ENCODE results near the gene PPP1R1C.
"Not testable (repeated sequence)": the region's sequence is repeated elsewhere in the genome, so short reads cannot be mapped to it uniquely, and the experiment has no call there.

Gene PPP1R1C

DNA sequence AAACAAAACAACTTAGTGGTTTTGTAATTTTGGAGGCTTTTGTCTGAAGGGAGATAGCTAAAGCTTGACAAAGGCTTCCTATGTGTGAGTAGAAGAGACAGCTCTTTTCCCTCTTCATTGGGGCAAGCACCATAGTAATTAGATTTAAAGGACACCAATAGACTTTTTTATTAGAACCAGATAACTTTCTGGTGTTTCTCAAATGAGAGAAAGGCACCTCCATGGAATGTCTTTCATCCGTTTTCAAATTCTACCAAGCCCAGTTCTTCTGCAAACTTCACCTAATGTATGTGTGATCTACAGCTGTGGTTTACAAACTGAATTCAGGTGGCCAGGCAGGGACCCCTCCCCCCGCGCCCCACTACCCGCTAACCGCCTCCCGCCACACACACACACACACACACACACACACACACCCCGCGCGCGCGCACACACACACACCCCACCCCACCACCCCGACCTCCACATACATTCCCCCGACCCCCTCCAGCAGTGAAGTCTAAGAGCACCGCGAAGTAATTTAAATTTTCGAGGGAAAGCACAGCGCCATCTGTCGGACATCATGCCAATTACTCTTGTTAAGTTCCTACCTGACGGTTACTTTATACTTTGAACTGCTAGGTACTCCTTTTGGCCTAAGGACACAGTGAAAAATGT, 31.6 kb upstream of the PPP1R1C start:
- Histone ChIP-seq H3K27ac (ENCODE audit: low read depth, low read length) (no peak overlapping the region), H3K4me1 (ENCODE audit: insufficient read depth, low read length) (peaks cover 4% of the 10 kb centered on the region; the same call in 1 of the 2 replicates)

DNA sequence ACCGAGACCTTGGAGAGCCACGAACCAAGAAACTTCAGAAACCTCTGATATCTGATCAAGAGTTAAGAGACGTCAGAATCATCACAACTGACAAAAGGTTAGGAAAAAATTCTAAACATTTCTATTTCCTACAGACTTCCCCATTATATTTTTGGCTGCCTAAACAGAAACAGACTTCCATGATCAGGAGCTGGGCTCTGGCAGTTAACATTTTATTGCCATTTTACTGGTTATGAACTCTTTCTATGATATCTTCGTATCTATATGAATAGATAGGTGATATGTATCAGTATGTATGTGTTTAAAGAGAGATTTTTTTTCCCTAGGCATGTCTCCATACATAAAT, 31.1 kb upstream of the PPP1R1C start:
- H3K27me3 ChIP-seq (ENCODE audit: insufficient read depth, low read length), result no peaks in the 10 kb centered on the region
- no peaks in the 10 kb centered on the region for H3K36me3 ChIP-seq (ENCODE audit: insufficient read depth, low read length)
- no peak overlapping the region for H3K9ac ChIP-seq (ENCODE audit: low read depth, low read length)
- no peak overlapping the region for H3K27ac ChIP-seq (ENCODE audit: low read depth, low read length)
- WGBS, result 13% methylated on average over 3 of the region's 4 CpGs
- H3K9me3 ChIP-seq (ENCODE audit: insufficient read depth, low read depth, low read length), result no peaks in the 10 kb centered on the region
- H3K4me3 ChIP-seq (ENCODE audit: low read length), result peak overlapping the region; percentile 54
- H3K4me1 ChIP-seq (ENCODE audit: insufficient read depth, low read length), result peaks cover 4% of the 10 kb centered on the region; the same call in 1 of the 2 replicates

More for the DNA sequence above, 31.6 kb upstream of the PPP1R1C start:
- H3K9ac ChIP-seq (ENCODE audit: low read depth, low read length), result no peak overlapping the region
- no peaks in the 10 kb centered on the region for H3K9me3 ChIP-seq (ENCODE audit: insufficient read depth, low read depth, low read length)
- no peaks in the 10 kb centered on the region for H3K27me3 ChIP-seq (ENCODE audit: insufficient read depth, low read length)
- peak overlapping the region; percentile 54 for H3K4me3 ChIP-seq (ENCODE audit: low read length)
- WGBS, result under 1% methylated on average over 17 of the region's 19 CpGs
- H3K36me3 ChIP-seq (ENCODE audit: insufficient read depth, low read length), result no peaks in the 10 kb centered on the region

DNA sequence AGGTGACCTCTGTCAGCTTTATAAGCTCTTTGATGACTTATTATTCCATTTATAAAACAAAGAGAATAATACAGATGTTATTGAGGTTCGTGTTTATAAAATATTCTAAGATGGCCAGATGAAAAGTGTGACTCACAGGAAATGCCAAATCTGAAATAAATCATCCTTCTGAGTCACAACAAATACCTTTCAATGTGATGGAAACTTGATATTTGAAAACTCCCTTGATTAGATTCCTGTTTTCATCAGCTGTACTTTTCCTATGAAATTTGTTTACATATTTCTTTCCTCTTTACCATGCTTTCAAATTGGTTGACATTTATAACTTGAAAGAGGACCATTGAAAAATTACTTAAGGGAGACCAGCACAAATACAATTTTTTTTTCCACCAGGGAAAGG, 30.6 kb upstream of the PPP1R1C start:
- Histone ChIP-seq H3K27me3 (ENCODE audit: insufficient read depth, low read length) (no peaks in the 10 kb centered on the region), H3K27ac (ENCODE audit: low read depth, low read length) (no peak overlapping the region), H3K36me3 (ENCODE audit: insufficient read depth, low read length) (no peaks in the 10 kb centered on the region), H3K9me3 (ENCODE audit: insufficient read depth, low read depth, low read length) (no peaks in the 10 kb centered on the region), H3K4me3 (ENCODE audit: low read length) (no peak overlapping the region), H3K9ac (ENCODE audit: low read depth, low read length) (no peak overlapping the region), H3K4me1 (ENCODE audit: insufficient read depth, low read length) (peaks cover 4% of the 10 kb centered on the region; the same call in 1 of the 2 replicates)
- no CpG with 5 or more reads among the region's 1 CpG for WGBS

DNA sequence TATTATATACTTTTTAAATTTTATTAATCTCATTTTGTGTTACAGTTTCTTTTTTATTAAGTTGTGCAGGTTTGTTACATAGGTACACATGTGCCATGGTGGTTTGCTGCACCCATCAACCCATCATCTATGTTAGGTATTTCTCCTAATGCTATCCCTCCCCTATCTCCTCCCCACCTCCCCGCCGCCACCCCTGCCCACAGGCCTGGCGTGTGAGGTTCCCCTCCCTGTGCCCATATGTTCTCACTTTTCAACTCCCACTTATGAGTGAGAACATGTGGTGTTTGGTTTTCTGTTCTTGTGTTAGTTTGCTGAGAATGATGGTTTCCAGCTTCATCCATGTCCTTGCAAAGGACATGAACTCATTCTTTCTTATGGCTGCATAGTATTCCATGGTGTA, 29.8 kb upstream of the PPP1R1C start:
- H3K9ac ChIP-seq (ENCODE audit: low read depth, low read length); H3K36me3 ChIP-seq (ENCODE audit: insufficient read depth, low read length); H3K27ac ChIP-seq (ENCODE audit: low read depth, low read length); H3K4me3 ChIP-seq (ENCODE audit: low read length); H3K4me1 ChIP-seq (ENCODE audit: insufficient read depth, low read length); H3K9me3 ChIP-seq (ENCODE audit: insufficient read depth, low read depth, low read length); H3K27me3 ChIP-seq (ENCODE audit: insufficient read depth, low read length): not testable (repeated sequence)
- WGBS, result 85% methylated on average over 3 of the region's 3 CpGs

DNA sequence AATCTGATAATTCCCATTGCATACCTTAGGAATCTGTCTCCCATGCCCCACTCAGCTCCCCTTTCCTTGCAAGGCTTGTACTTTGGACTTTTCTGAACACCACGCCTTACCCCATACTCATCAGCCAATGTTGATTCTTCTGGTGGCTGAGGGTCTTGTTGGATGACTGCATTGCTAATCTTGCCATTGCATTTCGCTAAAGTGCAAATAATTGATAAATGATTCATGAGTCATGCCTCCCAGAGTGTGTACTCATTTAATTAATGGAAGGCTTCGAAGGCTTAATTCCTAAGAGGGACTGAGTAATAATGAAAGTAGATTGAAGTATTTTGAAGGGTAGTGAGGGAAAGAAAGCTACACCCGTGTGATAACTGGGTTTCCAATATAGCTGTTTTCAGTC, 28.0 kb upstream of the PPP1R1C start:
- H3K36me3 ChIP-seq (ENCODE audit: insufficient read depth, low read length), result no peaks in the 10 kb centered on the region
- 88% methylated on average over 4 of the region's 4 CpGs for WGBS
- H3K4me3 ChIP-seq (ENCODE audit: low read length), result no peak overlapping the region
- H3K27ac ChIP-seq (ENCODE audit: low read depth, low read length), result no peak overlapping the region
- H3K9me3 ChIP-seq (ENCODE audit: insufficient read depth, low read depth, low read length), result no peaks in the 10 kb centered on the region
- no peaks in the 10 kb centered on the region for H3K27me3 ChIP-seq (ENCODE audit: insufficient read depth, low read length)
- H3K9ac ChIP-seq (ENCODE audit: low read depth, low read length), result no peak overlapping the region
- peaks cover 4% of the 10 kb centered on the region; the same call in 1 of the 2 replicates for H3K4me1 ChIP-seq (ENCODE audit: insufficient read depth, low read length)

DNA sequence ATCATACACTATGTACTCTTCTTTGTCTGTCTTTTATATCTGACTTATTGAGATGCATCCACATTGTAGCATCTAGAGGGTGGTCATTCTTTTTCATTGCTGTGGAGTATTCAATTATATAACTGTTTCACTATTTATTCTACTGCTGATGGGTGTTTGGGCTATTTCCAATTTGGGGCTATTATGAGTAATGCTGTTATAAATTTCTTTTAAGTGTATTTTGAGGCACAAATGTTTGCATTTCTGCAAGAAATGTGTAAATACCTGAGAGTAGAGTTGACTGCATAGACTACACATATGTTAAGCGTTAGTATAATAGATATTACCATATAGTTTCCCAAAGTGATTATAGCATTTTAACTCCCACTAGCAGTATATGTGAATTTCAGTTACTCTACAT, 26.9 kb upstream of the PPP1R1C start:
- H3K9me3 ChIP-seq (ENCODE audit: insufficient read depth, low read depth, low read length), result no peaks in the 10 kb centered on the region
- H3K4me3 ChIP-seq (ENCODE audit: low read length), result no peak overlapping the region
- H3K27ac ChIP-seq (ENCODE audit: low read depth, low read length), result no peak overlapping the region
- H3K27me3 ChIP-seq (ENCODE audit: insufficient read depth, low read length), result no peaks in the 10 kb centered on the region
- no CpG with 5 or more reads among the region's 1 CpG for WGBS
- peaks cover 3% of the 10 kb centered on the region; the same call in 1 of the 2 replicates for H3K4me1 ChIP-seq (ENCODE audit: insufficient read depth, low read length)
- H3K36me3 ChIP-seq (ENCODE audit: insufficient read depth, low read length), result no peaks in the 10 kb centered on the region
- no peak overlapping the region for H3K9ac ChIP-seq (ENCODE audit: low read depth, low read length)

DNA sequence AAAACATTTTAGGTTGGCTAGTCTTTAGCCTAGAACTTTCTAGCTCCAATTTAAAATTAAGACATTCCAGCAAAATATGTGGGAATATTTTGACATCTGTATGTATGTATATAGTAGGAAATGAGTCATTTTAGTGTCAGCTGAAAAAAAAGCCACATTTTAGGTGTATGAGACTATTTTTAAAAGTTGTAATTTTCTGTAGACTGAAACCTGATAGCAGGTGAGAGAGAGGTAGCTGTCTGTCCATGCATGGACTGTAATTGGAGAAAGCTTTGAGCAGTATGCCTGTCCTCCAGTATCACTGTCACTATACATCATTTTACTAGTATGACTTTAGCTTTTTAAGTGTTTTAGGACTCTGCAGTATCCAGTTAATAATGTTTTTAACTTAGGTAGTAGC, 26.1 kb upstream of the PPP1R1C start:
- no peaks in the 10 kb centered on the region for H3K4me1 ChIP-seq (ENCODE audit: insufficient read depth, low read length)
- no peaks in the 10 kb centered on the region for H3K27me3 ChIP-seq (ENCODE audit: insufficient read depth, low read length)
- no peaks in the 10 kb centered on the region for H3K9me3 ChIP-seq (ENCODE audit: insufficient read depth, low read depth, low read length)
- H3K36me3 ChIP-seq (ENCODE audit: insufficient read depth, low read length), result no peaks in the 10 kb centered on the region
- no peak overlapping the region for H3K9ac ChIP-seq (ENCODE audit: low read depth, low read length)
- no peak overlapping the region for H3K27ac ChIP-seq (ENCODE audit: low read depth, low read length)
- no peak overlapping the region for H3K4me3 ChIP-seq (ENCODE audit: low read length)

DNA sequence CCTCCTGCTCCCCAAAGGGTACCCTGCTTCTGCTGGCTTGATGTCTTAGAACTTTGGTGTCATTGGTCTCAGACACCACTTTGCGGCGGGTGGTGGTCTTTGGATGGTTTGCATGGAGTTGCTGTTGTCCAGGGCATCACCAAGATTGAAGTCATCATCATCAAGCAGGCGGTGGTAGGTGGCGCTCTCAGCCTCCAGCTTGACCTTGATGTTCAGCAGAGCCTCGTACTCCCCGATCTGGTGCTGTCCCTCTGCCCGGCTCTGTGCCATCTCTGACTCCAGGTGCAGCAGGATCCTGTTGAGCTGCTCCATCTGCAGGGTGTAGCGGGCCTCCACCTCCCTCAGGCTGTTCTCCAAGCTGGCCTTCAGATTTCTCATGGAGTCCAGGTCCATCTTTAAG, 24.5 kb upstream of the PPP1R1C start:
- not testable (repeated sequence) for H3K27ac ChIP-seq (ENCODE audit: low read depth, low read length); H3K27me3 ChIP-seq (ENCODE audit: insufficient read depth, low read length); H3K36me3 ChIP-seq (ENCODE audit: insufficient read depth, low read length); H3K9me3 ChIP-seq (ENCODE audit: insufficient read depth, low read depth, low read length); H3K4me1 ChIP-seq (ENCODE audit: insufficient read depth, low read length); H3K9ac ChIP-seq (ENCODE audit: low read depth, low read length); H3K4me3 ChIP-seq (ENCODE audit: low read length)
- WGBS, result 94% methylated on average over 8 of the region's 8 CpGs

DNA sequence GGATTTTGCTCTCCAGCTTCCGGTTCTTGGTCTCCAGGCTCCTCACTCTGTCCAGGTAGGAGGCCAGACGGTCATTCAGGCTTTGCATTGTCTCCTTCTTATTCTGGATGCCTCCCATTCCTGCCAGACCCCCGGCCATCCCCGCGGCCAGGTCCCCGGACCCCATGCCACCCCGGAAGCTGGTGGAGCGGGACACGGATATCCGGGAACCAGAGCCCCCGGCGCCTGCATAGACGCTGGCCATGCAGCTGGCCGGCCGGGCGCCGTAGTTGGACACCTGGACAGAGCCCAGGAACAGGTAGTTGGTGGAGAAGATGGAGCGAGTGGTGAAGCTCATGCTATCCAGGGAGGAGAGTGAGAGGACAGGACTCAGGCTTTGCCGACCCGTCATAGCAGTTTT, 23.5 kb upstream of the PPP1R1C start:
- no peak overlapping the region for H3K9ac ChIP-seq (ENCODE audit: low read depth, low read length)
- no peaks in the 10 kb centered on the region for H3K9me3 ChIP-seq (ENCODE audit: insufficient read depth, low read depth, low read length)
- no peaks in the 10 kb centered on the region for H3K4me1 ChIP-seq (ENCODE audit: insufficient read depth, low read length)
- H3K27ac ChIP-seq (ENCODE audit: low read depth, low read length), result no peak overlapping the region
- no peak overlapping the region for H3K4me3 ChIP-seq (ENCODE audit: low read length)
- no peaks in the 10 kb centered on the region for H3K36me3 ChIP-seq (ENCODE audit: insufficient read depth, low read length)
- no peaks in the 10 kb centered on the region for H3K27me3 ChIP-seq (ENCODE audit: insufficient read depth, low read length)
- WGBS, result 96% methylated on average over 20 of the region's 20 CpGs

DNA sequence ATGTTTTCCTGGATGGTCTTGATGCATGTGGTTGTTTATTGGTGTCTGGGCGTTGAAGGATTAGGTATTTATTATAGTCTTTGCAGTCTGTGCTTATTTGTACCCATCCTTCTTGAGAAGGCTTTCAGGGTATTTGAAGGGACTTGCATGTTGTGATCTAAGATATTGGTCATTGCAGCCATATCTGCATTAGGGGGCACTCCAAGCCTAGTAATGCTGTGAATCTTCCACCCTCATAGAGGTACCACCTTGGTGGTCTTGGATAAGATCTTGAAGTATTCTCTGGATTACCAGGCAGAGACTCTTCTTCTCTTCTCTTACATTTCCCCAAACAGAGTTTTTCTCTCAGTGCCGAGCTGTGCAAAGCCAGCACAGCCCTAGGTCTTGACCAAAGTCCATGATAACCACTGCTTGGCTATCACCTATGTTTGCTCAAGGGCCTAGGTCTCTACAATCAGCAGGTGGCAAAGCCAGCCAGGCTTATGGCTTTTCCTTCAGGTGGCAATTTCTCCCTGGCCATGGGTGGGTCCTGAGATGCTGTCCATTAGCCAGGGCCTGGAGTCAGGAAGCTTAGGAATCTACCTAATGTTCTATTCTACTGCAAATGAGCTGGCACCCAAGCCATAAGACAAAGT, 15.4 kb upstream of the PPP1R1C start:
- Histone ChIP-seq H3K4me3 (ENCODE audit: low read length) (no peak overlapping the region), H3K9ac (ENCODE audit: low read depth, low read length) (no peak overlapping the region)
- 81% methylated on average over 2 of the region's 2 CpGs for WGBS

DNA sequence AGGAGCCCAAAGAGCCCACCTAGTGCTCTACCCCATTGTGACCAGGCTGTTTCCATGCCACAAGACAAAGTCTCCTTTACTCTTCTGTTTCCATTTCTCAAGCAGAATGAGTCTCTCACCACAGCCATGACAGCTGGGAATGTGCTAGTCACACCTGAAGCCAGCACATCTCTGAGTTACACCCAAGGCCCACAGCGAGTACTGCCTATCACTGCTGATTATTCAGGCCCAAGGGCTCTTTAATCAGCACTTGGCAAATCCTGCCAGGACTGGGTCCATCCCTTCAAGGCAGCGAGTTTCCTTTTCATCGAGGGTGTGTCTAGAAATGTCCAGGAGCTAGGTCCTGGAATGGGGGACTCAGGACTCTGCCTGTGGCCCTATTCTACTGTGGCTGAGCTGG, 14.6 kb upstream of the PPP1R1C start:
- no peak overlapping the region for H3K27ac ChIP-seq (ENCODE audit: low read depth, low read length)
- H3K9ac ChIP-seq (ENCODE audit: low read depth, low read length), result no peak overlapping the region
- no peaks in the 10 kb centered on the region for H3K36me3 ChIP-seq (ENCODE audit: insufficient read depth, low read length)
- no peak overlapping the region for H3K4me3 ChIP-seq (ENCODE audit: low read length)
- no peaks in the 10 kb centered on the region for H3K9me3 ChIP-seq (ENCODE audit: insufficient read depth, low read depth, low read length)
- WGBS, result 90% methylated on average over 3 of the region's 3 CpGs
- H3K27me3 ChIP-seq (ENCODE audit: insufficient read depth, low read length), result no peaks in the 10 kb centered on the region
- H3K4me1 ChIP-seq (ENCODE audit: insufficient read depth, low read length), result no peaks in the 10 kb centered on the region

More for the DNA sequence above, 15.4 kb upstream of the PPP1R1C start:
- Histone ChIP-seq H3K27me3 (ENCODE audit: insufficient read depth, low read length) (no peaks in the 10 kb centered on the region), H3K36me3 (ENCODE audit: insufficient read depth, low read length) (no peaks in the 10 kb centered on the region), H3K9me3 (ENCODE audit: insufficient read depth, low read depth, low read length) (no peaks in the 10 kb centered on the region), H3K4me1 (ENCODE audit: insufficient read depth, low read length) (no peaks in the 10 kb centered on the region), H3K27ac (ENCODE audit: low read depth, low read length) (no peak overlapping the region)
